ENCODE data around the gene CACNA1F.

DNA sequence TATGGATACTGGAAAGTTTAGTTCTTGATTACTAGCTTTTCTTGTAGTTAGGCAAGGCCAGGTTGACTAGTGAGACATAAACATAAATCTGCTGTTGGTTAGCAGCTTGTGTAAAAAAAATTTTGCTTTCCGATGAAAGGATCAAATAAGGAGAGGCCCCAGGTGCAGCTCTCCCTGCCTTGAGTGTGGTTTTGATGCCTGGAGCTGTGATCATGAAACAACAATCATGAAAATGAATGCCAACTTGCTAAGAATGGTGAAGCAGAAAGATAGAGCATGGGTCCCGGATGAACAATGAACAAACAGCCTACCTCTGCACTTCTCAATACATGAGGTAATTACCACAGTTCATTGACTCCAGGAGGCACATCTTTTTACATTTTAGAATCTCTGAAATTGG lies 18.7 kb downstream of the CACNA1F start:
- TF ChIP-seq, protein P1, sequence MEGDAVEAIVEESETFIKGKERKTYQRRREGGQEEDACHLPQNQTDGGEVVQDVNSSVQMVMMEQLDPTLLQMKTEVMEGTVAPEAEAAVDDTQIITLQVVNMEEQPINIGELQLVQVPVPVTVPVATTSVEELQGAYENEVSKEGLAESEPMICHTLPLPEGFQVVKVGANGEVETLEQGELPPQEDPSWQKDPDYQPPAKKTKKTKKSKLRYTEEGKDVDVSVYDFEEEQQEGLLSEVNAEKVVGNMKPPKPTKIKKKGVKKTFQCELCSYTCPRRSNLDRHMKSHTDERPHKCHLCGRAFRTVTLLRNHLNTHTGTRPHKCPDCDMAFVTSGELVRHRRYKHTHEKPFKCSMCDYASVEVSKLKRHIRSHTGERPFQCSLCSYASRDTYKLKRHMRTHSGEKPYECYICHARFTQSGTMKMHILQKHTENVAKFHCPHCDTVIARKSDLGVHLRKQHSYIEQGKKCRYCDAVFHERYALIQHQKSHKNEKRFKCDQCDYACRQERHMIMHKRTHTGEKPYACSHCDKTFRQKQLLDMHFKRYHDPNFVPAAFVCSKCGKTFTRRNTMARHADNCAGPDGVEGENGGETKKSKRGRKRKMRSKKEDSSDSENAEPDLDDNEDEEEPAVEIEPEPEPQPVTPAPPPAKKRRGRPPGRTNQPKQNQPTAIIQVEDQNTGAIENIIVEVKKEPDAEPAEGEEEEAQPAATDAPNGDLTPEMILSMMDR (IDR thresholded peaks at IDR 0.05), result no peak
- TF ChIP-seq POLR2A (IDR thresholded peaks at IDR 0.05), result no peak

Measured in thyroid gland (tissue), 4 donors.